ENCODE measurements around the gene HLA-DMA.

Gene HLA-DMA

DNA sequence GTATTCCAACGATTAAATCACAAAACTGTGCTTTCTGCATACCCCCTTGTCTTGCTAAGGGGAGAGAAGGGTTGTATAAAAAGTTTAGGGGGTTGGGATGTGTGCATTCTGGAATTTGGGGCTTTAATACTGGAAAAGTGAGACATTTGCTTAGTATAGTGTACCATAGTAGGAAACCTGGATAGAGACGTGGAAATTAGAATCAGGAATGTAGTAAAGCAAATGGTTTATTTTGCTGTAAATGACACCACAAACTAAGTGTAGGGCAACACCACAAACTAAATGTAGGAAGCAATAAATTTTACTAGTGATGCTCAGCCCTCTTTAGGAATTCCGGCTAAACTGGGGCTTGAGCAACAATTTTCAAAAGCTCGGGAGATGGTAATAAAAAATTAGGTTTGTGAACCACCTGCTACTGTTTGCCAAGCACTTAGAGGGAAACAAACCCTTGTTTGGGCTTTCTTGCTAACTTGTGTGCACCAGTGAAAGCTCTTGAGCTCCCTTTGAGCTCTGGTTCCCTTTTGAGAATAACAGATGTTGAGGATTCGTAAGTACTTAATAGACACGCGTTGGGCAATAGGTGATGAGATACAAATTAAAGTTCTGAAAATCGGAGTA lies 29.3 kb upstream of the HLA-DMA start:
- in situ Hi-C loops (cut with HindIII; ENCODE audit: low pct_unique_long_range_greater_than_20kb, low sequenced_read_pairs): no loop called here
- no peak for TF ChIP-seq JUND (IDR thresholded peaks at IDR 0.05; ENCODE audit: low read depth)
- DNase-seq (ENCODE audit: low read depth in 1 of 2, low spot score in 1 of 2): peak in 1 of 2 experiments; percentile 42

DNA sequence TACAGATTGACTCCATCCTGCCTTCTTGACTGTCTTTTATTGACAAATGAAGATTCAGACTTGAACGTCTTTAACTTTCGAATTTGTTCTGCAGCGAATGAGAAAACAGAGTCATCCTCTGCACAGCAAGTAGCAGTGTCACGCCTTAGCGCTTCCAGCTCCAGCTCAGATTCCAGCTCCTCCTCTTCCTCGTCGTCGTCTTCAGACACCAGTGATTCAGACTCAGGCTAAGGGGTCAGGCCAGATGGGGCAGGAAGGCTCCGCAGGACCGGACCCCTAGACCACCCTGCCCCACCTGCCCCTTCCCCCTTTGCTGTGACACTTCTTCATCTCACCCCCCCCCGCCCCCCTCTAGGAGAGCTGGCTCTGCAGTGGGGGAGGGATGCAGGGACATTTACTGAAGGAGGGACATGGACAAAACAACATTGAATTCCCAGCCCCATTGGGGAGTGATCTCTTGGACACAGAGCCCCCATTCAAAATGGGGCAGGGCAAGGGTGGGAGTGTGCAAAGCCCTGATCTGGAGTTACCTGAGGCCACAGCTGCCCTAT lies 27.7 kb upstream of the HLA-DMA start:
- no peak for DNase-seq (ENCODE audit: low read depth in 1 of 2, low spot score in 1 of 2)
- in situ Hi-C loops (cut with HindIII; ENCODE audit: low pct_unique_long_range_greater_than_20kb, low sequenced_read_pairs): no loop called here
- TF ChIP-seq JUND (IDR thresholded peaks at IDR 0.05; ENCODE audit: low read depth): no peak

DNA sequence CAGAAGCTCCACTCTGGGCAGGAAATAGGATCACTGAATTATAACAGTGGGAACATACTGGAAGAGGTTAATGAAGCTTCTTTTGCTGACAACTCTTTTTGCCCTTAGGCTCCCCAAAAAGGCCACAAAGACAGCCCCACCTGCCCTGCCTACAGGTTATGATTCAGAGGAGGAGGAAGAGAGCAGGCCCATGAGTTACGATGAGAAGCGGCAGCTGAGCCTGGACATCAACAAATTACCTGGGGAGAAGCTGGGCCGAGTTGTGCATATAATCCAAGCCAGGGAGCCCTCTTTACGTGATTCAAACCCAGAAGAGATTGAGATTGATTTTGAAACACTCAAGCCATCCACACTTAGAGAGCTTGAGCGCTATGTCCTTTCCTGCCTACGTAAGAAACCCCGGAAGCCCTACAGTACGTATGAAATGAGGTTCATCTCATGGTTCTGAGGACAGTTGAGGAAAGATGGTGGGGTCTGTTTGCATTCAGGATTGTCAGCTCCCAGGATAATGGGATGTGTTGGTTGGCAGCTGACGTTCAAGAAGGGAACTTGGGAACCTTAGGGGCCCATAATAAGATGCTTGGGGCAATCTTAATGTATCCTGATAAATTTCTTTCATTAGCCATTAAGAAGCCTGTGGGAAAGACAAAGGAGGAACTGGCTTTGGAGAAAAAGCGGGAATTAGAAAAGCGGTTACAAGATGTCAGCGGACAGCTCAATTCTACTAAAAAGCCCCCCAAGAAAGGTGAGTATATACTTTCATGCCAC lies 27.0 kb upstream of the HLA-DMA start:
- DNase-seq (ENCODE audit: low read depth in 1 of 2, low spot score in 1 of 2): no peak
- TF ChIP-seq JUND (IDR thresholded peaks at IDR 0.05; ENCODE audit: low read depth): no peak
- in situ Hi-C loops (cut with HindIII; ENCODE audit: low pct_unique_long_range_greater_than_20kb, low sequenced_read_pairs): no loop called here

DNA sequence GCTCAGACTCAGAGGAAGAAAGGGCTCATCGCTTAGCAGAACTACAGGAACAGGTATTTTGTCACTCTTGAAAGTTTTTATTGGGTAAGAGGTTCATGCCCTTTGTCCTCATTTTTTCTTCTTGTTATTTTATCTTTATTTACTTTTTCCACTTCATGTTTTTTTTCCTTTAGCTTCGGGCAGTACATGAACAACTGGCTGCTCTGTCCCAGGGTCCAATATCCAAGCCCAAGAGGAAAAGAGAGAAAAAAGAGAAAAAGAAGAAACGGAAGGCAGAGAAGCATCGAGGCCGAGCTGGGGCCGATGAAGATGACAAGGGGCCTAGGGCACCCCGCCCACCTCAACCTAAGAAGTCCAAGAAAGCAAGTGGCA lies 25.0 kb upstream of the HLA-DMA start:
- in situ Hi-C loops (cut with HindIII; ENCODE audit: low pct_unique_long_range_greater_than_20kb, low sequenced_read_pairs): no loop called here
- no peak for DNase-seq (ENCODE audit: low read depth in 1 of 2, low spot score in 1 of 2)
- TF ChIP-seq JUND (IDR thresholded peaks at IDR 0.05; ENCODE audit: low read depth): no peak

DNA sequence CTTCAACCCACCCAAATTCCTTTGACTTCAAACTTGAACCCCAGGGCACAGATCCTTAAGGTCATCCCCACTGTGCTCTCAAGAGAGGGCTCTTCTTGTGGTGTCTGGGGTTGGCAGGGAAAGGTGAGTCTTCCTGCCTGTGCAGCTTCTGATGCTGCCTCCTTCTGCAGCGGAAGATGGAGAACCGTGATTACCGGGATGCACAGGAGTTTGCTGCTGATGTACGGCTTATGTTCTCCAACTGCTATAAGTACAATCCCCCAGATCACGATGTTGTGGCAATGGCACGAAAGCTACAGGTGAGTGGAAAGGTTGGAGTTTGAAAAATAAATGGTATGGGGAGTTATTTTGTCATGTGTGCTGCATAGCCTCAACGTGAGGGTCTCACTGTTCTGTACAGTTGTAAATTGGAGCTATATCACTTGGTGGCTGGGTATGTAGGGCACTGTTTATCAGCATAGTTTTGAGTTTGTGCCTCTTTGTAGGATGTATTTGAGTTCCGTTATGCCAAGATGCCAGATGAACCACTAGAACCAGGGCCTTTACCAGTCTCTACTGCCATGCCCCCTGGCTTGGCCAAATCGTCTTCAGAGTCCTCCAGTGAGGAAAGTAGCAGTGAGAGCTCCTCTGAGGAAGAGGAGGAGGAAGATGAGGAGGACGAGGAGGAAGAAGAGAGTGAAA lies 24.5 kb upstream of the HLA-DMA start:
- in situ Hi-C loops (cut with HindIII; ENCODE audit: low pct_unique_long_range_greater_than_20kb, low sequenced_read_pairs): no loop called here
- no peak for DNase-seq (ENCODE audit: low read depth in 1 of 2, low spot score in 1 of 2)
- no peak for TF ChIP-seq JUND (IDR thresholded peaks at IDR 0.05; ENCODE audit: low read depth)

DNA sequence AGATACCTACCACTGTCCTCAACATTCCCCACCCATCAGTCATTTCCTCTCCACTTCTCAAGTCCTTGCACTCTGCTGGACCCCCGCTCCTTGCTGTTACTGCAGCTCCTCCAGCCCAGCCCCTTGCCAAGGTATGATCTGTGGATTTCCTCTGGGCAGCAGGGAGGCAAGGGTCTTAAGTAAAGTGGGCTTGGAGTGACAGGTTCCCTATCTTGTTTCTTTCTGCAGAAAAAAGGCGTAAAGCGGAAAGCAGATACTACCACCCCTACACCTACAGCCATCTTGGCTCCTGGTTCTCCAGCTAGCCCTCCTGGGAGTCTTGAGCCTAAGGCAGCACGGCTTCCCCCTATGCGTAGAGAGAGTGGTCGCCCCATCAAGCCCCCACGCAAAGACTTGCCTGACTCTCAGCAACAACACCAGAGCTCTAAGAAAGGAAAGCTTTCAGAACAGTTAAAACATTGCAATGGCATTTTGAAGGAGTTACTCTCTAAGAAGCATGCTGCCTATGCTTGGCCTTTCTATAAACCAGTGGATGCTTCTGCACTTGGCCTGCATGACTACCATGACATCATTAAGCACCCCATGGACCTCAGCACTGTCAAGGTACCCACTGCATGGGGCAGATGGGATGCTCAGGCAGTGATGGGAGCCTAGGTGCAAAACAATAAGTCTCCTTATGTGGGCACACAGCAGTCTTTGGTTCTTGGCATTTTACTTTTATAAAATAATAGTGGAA lies 23.6 kb upstream of the HLA-DMA start:
- no peak for DNase-seq (ENCODE audit: low read depth in 1 of 2, low spot score in 1 of 2)
- no peak for TF ChIP-seq JUND (IDR thresholded peaks at IDR 0.05; ENCODE audit: low read depth)
- in situ Hi-C loops (cut with HindIII; ENCODE audit: low pct_unique_long_range_greater_than_20kb, low sequenced_read_pairs): no loop called here

DNA sequence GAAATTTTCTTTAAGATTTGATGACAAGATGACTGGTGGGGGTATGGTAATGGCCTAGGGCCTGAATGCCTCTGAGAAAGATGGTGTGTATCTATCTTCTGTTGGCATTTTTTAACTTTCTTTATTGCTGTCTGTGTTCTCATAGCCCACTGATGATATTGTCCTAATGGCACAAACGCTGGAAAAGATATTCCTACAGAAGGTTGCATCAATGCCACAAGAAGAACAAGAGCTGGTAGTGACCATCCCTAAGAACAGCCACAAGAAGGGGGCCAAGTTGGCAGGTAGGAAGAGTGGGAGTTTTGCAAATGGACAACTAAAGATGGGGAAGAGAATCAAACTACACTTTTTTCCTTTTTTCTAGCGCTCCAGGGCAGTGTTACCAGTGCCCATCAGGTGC lies 23.0 kb upstream of the HLA-DMA start:
- no peak for DNase-seq (ENCODE audit: low read depth in 1 of 2, low spot score in 1 of 2)
- no peak for TF ChIP-seq JUND (IDR thresholded peaks at IDR 0.05; ENCODE audit: low read depth)
- in situ Hi-C loops (cut with HindIII; ENCODE audit: low pct_unique_long_range_greater_than_20kb, low sequenced_read_pairs): no loop called here

DNA sequence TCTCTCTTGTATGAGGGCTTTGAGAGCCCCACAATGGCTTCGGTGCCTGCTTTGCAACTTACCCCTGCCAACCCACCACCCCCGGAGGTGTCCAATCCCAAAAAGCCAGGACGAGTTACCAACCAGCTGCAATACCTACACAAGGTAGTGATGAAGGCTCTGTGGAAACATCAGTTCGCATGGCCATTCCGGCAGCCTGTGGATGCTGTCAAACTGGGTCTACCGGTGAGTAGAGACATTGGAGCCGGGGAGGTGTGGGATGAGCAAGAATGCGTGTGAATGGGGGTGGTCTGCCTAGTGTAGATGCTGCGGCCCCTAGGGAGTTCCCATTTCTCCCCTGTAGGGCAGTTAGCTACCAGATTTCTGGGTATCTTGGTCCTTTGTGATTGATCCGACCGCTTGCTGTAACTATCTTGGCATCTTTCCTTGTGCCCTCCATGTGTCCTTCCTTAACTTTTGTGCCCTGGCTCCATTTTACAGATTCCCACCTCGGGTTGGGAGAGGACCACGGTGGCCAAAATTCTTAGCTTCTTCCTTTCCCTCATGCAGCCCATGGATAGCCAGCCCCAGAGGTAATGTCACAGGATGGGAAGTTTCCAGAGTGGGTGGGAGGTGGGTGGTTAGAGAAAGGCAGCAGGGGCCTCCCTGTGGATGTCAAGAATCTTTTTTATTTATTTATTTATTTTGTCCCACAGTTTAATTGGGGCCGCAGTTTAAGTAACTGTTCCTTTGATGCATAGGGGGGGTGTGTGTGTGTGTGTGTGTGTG lies 21.8 kb upstream of the HLA-DMA start:
- in situ Hi-C loops (cut with HindIII; ENCODE audit: low pct_unique_long_range_greater_than_20kb, low sequenced_read_pairs): no loop called here

DNA sequence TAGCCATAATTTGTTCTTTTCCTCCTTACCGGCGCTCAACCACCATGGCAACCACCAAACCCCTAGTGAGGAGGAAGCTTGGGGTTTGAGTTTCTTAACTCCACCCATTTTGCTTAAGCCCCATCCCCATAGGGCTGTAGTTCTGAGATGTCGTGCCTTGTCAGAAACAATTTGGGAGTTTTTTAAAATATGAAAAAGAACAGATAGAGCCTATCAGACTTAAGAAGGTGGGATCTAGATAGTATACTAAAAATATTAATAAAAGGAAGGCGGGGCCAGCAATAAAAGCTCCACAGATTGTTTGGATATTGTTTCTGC lies 21.1 kb upstream of the HLA-DMA start:
- TF ChIP-seq JUND (IDR thresholded peaks at IDR 0.05; ENCODE audit: low read depth): no peak
- in situ Hi-C loops (cut with HindIII; ENCODE audit: low pct_unique_long_range_greater_than_20kb, low sequenced_read_pairs): no loop called here
- no peak for DNase-seq (ENCODE audit: low read depth in 1 of 2, low spot score in 1 of 2)

More for the DNA sequence above, 21.8 kb upstream of the HLA-DMA start:
- no peak for DNase-seq (ENCODE audit: low read depth in 1 of 2, low spot score in 1 of 2)
- no peak for TF ChIP-seq JUND (IDR thresholded peaks at IDR 0.05; ENCODE audit: low read depth)

DNA sequence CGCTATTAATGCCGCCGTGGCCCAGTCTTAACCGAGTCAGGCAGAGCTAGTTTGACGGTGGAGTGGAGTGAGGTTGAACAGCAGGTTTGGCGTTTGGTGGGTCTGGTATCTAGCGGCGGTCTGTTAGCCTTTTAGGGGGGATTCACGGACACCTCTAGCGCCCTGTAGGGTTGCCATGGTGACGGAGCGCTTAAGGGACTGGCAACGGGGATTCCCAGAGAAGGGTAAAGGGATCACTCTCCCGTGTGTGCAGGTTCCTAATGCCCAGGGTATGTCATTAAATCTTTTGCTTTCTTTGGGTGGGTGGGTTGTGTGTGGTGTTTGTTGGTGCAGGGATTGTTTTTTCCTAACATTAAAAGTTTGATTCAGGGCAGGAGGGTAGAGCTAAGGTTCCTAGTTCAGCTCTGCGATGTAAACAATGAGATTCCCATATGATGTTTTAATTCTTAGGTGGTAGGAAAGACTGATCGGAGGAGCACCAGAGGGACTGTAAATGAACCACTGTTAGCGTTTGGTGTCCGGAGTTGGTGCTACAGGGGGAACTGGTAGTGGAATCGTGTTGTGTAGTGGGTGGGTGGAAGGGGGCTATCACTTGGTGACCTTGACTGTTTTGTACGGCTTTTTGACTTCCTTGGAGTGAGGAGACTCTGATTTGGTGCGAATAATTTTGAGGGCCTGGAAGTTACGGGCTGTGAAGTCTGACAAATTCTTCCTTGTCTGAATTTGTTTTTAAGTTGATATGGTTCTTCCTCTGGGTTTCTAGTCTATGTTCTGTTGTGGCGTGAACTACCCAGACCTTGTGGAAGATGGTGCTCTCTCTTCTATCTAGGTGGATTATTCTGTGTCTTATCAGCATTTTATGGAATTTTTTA lies 20.5 kb upstream of the HLA-DMA start:
- no peak for DNase-seq (ENCODE audit: low read depth in 1 of 2, low spot score in 1 of 2)
- TF ChIP-seq JUND (IDR thresholded peaks at IDR 0.05; ENCODE audit: low read depth): no peak
- in situ Hi-C loops (cut with HindIII; ENCODE audit: low pct_unique_long_range_greater_than_20kb, low sequenced_read_pairs): no loop called here

Data from T47D (cell line).